Subcutaneous abdominal adipose tissue (tissue), 5 donors: ENCODE data around the gene UNC45A.

ENCODE experiments used
- H3K27ac ChIP-seq: one replicate; pipeline ENCODE4 v1.7.0; 2013; ENCODE audit warnings: low read depth, mild to moderate bottlenecking, inconsistent platforms, low read length, moderate library complexity
- H3K27me3 ChIP-seq, 5 donors: one replicate each; pipeline ENCODE4 v1.7.0; 2013; ENCODE audit warnings: low read length in 5 of 5, inconsistent platforms in 1 of 5; ENCODE audit not compliant: control insufficient read depth in 5 of 5, insufficient read depth in 4 of 5
- H3K36me3 ChIP-seq, 5 donors: one replicate each; pipeline ENCODE4 v1.7.0; 2013; ENCODE audit warnings: low read length in 5 of 5; ENCODE audit not compliant: control insufficient read depth in 5 of 5, insufficient read depth in 5 of 5
- H3K4me1 ChIP-seq, 5 donors: one replicate each; pipeline ENCODE4 v1.7.0; 2013; ENCODE audit warnings: low read length in 5 of 5, mild to moderate bottlenecking in 3 of 5, moderate library complexity in 1 of 5; ENCODE audit not compliant: control insufficient read depth in 5 of 5, insufficient read depth in 5 of 5
- H3K4me3 ChIP-seq, 5 donors: one replicate each; pipeline ENCODE4 v1.7.0; 2013; ENCODE audit warnings: low read length in 5 of 5, low read depth in 1 of 5
- H3K9ac ChIP-seq, 5 donors: one replicate each; pipeline ENCODE4 v1.7.0; 2013; ENCODE audit warnings: low read length in 5 of 5, mild to moderate bottlenecking in 4 of 5, moderate library complexity in 3 of 5
- H3K9me3 ChIP-seq, 5 donors: one replicate each; pipeline ENCODE4 v1.7.0; 2013; ENCODE audit warnings: low read length in 5 of 5; ENCODE audit not compliant: control insufficient read depth in 5 of 5
- donor health status: healthy.
- donor health status: healthy.
- donor health status: healthy.
- donor health status: healthy.
- donor health status: healthy.

UNC45A gene

GRCh38 chr15:90959894-90960293 lies 24.8 kb downstream of the UNC45A start:
- no peaks in the 10 kb centered on the region for H3K27me3 ChIP-seq
- no peaks in the 10 kb centered on the region for H3K9me3 ChIP-seq
- no peak overlapping the region for H3K4me3 ChIP-seq
- H3K27ac ChIP-seq: no peak overlapping the region
- H3K9ac ChIP-seq: no peak overlapping the region
- peaks cover 0 to 42% (median 25%) of the 10 kb centered on the region in 5 donors for H3K36me3 ChIP-seq
- peaks cover 0 to 45% (median 39%) of the 10 kb centered on the region in 5 donors for H3K4me1 ChIP-seq

GRCh38 chr15:90960298-90961091 lies 25.4 kb downstream of the UNC45A start:
- Histone ChIP-seq H3K36me3 (peaks cover 0 to 46% (median 25%) of the 10 kb centered on the region in 5 donors), H3K4me3 (no peak overlapping the region), H3K27ac (no peak overlapping the region), H3K9ac (no peak overlapping the region), H3K4me1 (peaks cover 0 to 39% (median 35%) of the 10 kb centered on the region in 5 donors), H3K27me3 (no peaks in the 10 kb centered on the region), H3K9me3 (no peaks in the 10 kb centered on the region)

- Histone ChIP-seq H3K27me3 (no peaks in the 10 kb centered on the region), H3K27ac (no peak overlapping the region), H3K36me3 (peaks cover 0 to 57% (median 32%) of the 10 kb centered on the region in 5 donors), H3K9ac (no peak overlapping the region), H3K9me3 (no peaks in the 10 kb centered on the region), H3K4me1 (peaks cover 0 to 30% (median 23%) of the 10 kb centered on the region in 5 donors), H3K4me3 (no peak overlapping the region)
Observed at GRCh38 chr15:90962021-90962420, 26.9 kb downstream of the UNC45A start.

- Histone ChIP-seq H3K4me1 (no peaks in the 10 kb centered on the region), H3K36me3 (peaks cover 3 to 52% (median 28%) of the 10 kb centered on the region in 5 donors), H3K9ac (no peak overlapping the region), H3K9me3 (no peaks in the 10 kb centered on the region), H3K4me3 (no peak overlapping the region), H3K27me3 (no peaks in the 10 kb centered on the region), H3K27ac (no peak overlapping the region)
Observed at GRCh38 chr15:90966262-90966661, 31.2 kb downstream of the UNC45A start.

GRCh38 chr15:90967206-90967605 lies 32.1 kb downstream of the UNC45A start:
- no peaks in the 10 kb centered on the region for H3K9me3 ChIP-seq
- no peak overlapping the region for H3K27ac ChIP-seq
- no peak overlapping the region for H3K9ac ChIP-seq
- no peaks in the 10 kb centered on the region for H3K27me3 ChIP-seq
- H3K36me3 ChIP-seq: peaks cover 3 to 42% (median 19%) of the 10 kb centered on the region in 5 donors
- H3K4me1 ChIP-seq: no peaks in the 10 kb centered on the region
- no peak overlapping the region for H3K4me3 ChIP-seq

- H3K4me1 ChIP-seq: no peaks in the 10 kb centered on the region
- H3K36me3 ChIP-seq: peaks cover 3 to 35% (median 14%) of the 10 kb centered on the region in 5 donors
- H3K9me3 ChIP-seq: no peaks in the 10 kb centered on the region
- no peaks in the 10 kb centered on the region for H3K27me3 ChIP-seq
- no peak overlapping the region for H3K27ac ChIP-seq
- no peak overlapping the region for H3K4me3 ChIP-seq
- no peak overlapping the region for H3K9ac ChIP-seq
Observed at GRCh38 chr15:90968434-90968833, 33.3 kb downstream of the UNC45A start.

- no peak overlapping the region for H3K27ac ChIP-seq
- no peaks in the 10 kb centered on the region for H3K9me3 ChIP-seq
- H3K4me1 ChIP-seq: peaks cover 0 to 3% (median 0%) of the 10 kb centered on the region in 5 donors
- peaks cover 3 to 29% (median 12%) of the 10 kb centered on the region in 5 donors for H3K36me3 ChIP-seq
- no peak overlapping the region for H3K4me3 ChIP-seq
- H3K9ac ChIP-seq: no peak overlapping the region
- H3K27me3 ChIP-seq: no peaks in the 10 kb centered on the region
Observed at GRCh38 chr15:90970274-90970673, 35.2 kb downstream of the UNC45A start.

- Histone ChIP-seq H3K36me3 (peaks cover 2 to 19% (median 3%) of the 10 kb centered on the region in 5 donors), H3K9me3 (no peaks in the 10 kb centered on the region), H3K27me3 (no peaks in the 10 kb centered on the region), H3K4me1 (peaks cover 0 to 3% (median 0%) of the 10 kb centered on the region in 5 donors), H3K9ac (no peak overlapping the region), H3K4me3 (no peak overlapping the region), H3K27ac (no peak overlapping the region)
Observed at GRCh38 chr15:90972133-90972532, 37.0 kb downstream of the UNC45A start.

- no peaks in the 10 kb centered on the region for H3K9me3 ChIP-seq
- H3K4me3 ChIP-seq: no peak overlapping the region
- no peak overlapping the region for H3K27ac ChIP-seq
- H3K36me3 ChIP-seq: peaks cover 0 to 16% (median 2%) of the 10 kb centered on the region in 5 donors
- no peak overlapping the region for H3K9ac ChIP-seq
- H3K4me1 ChIP-seq: peaks cover 0 to 3% (median 0%) of the 10 kb centered on the region in 5 donors
- no peaks in the 10 kb centered on the region for H3K27me3 ChIP-seq
Observed at GRCh38 chr15:90974216-90974615, 39.1 kb downstream of the UNC45A start.

GRCh38 chr15:90979582-90979981 lies 44.5 kb downstream of the UNC45A start:
- Histone ChIP-seq H3K36me3 (peaks cover 0 to 16% (median 0%) of the 10 kb centered on the region in 5 donors), H3K27ac (no peak overlapping the region), H3K27me3 (no peaks in the 10 kb centered on the region), H3K9ac (no peak overlapping the region), H3K9me3 (no peaks in the 10 kb centered on the region), H3K4me3 (no peak overlapping the region), H3K4me1 (no peaks in the 10 kb centered on the region)
